DND-41 (cell line): ENCODE results near the gene DTL.

ENCODE experiments used
- EZH2 ChIP-seq: IDR thresholded peaks from 3 replicates; pipeline ENCODE4 v1.6.1; 2012; ENCODE audit warnings: borderline replicate concordance, low read depth, mild to moderate bottlenecking, moderate library complexity, low read length, inconsistent platforms; ENCODE audit not compliant: severe bottlenecking
- TF ChIP-seq, protein P1 (sequence below): IDR thresholded peaks from 2 replicates; pipeline ENCODE4 v1.5.1; 2012; ENCODE audit warnings: borderline replicate concordance, low read length, moderate library complexity, mild to moderate bottlenecking; ENCODE audit not compliant: poor library complexity, severe bottlenecking; ENCODE audit errors: extremely low read depth

DNA sequence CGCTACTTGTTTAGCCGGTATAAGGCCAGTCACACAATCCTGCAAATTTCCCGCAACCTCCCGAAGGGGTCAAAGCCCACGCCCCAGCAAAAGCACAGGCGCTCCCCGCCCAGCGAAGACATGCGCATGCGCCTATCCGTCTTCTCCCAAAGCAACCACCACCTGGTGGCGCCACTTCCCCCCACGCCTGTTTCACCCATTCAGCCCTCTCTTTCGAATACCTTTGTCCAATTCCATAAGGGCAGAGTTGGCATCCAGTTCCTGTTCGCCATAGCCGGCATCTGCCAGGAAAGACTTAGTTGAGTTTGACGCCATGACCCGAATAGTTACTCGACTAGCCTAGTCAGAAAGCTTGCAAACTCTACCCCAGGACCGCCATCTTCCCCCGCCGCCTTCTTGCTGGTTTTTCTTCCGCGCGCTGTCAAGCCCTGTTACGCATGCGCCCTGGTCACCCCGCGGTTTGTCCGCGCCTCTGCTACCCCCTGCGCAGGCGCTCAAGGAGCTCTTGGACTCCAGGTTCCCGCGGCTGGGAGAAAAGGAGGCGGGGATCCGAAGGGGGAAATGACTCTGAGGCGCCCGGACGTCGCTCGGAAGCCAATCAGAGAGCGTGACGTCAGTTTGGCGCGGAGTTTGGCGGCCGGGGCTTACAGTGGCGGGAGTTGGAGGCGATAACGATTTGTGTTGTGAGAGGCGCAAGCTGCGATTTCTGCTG, at the start of gene DTL, which contains the start of gene INTS7:
- TF ChIP-seq, protein P1, sequence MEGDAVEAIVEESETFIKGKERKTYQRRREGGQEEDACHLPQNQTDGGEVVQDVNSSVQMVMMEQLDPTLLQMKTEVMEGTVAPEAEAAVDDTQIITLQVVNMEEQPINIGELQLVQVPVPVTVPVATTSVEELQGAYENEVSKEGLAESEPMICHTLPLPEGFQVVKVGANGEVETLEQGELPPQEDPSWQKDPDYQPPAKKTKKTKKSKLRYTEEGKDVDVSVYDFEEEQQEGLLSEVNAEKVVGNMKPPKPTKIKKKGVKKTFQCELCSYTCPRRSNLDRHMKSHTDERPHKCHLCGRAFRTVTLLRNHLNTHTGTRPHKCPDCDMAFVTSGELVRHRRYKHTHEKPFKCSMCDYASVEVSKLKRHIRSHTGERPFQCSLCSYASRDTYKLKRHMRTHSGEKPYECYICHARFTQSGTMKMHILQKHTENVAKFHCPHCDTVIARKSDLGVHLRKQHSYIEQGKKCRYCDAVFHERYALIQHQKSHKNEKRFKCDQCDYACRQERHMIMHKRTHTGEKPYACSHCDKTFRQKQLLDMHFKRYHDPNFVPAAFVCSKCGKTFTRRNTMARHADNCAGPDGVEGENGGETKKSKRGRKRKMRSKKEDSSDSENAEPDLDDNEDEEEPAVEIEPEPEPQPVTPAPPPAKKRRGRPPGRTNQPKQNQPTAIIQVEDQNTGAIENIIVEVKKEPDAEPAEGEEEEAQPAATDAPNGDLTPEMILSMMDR = peak; percentile 98
- TF ChIP-seq EZH2 = no peak
